Measurements from ENCODE around the gene BPIFA3. TPM values are rescaled to one million over a fixed set of nuclear protein-coding genes. Genes with fewer than 3 reads are reported as not detected.

The BPIFA3 gene
- total and polyA plus RNA-seq, 2 of the 13 experiments (the other 11 are each of a cell fraction or from before 2014, with no cell fraction given), result not detected

- TF ChIP-seq ZNF609 (CRISPR knock-in tag; IDR thresholded peaks at IDR 0.05; ENCODE audit: borderline replicate concordance) (0 out of 2 replicates have a peak, but pooled peaks have one; percentile 18), STAT6 (CRISPR knock-in tag; IDR thresholded peaks at IDR 0.05; ENCODE audit: borderline replicate concordance) (no peak), HDAC1 (CRISPR knock-in tag; IDR thresholded peaks at IDR 0.05) (0 out of 2 replicates have a peak, but pooled peaks have one; percentile 24), TEAD3 (CRISPR knock-in tag; optimal IDR thresholded peaks at IDR 0.05; ENCODE audit: borderline replicate concordance) (peak; percentile 80), RXRA (CRISPR knock-in tag; IDR thresholded peaks at IDR 0.05) (no peak), CENPX (CRISPR knock-in tag; IDR thresholded peaks at IDR 0.05) (no peak), NR2F2 (IDR thresholded peaks at IDR 0.05; ENCODE audit: borderline replicate concordance, low read depth) (peak; percentile 60), NR2F6 (IDR thresholded peaks at IDR 0.05) (peak; percentile 72), NR2F6 (CRISPR knock-in tag; IDR thresholded peaks at IDR 0.05) (peak; percentile 36; the same call in 1 of the 2 replicates), MEIS1 (CRISPR knock-in tag; IDR thresholded peaks at IDR 0.05; ENCODE audit: borderline replicate concordance) (no peak), MZF1 (CRISPR knock-in tag; IDR thresholded peaks at IDR 0.05; ENCODE audit: borderline replicate concordance) (0 out of 2 replicates have a peak, but pooled peaks have one; percentile 26), IKZF1 (IDR thresholded peaks at IDR 0.05) (no peak), ZNF331 (CRISPR knock-in tag; IDR thresholded peaks at IDR 0.05) (no peak), MAFF (IDR thresholded peaks at IDR 0.05; ENCODE audit: low read depth, low read length) (0 out of 2 replicates have a peak, but pooled peaks have one; percentile 3), HHEX (CRISPR knock-in tag; IDR thresholded peaks at IDR 0.05) (peak; percentile 51; the same call in 1 of the 2 replicates), HNF4G (IDR thresholded peaks at IDR 0.05; ENCODE audit: borderline replicate concordance, low read depth, low read length) (peak; percentile 24; the same call in 1 of the 2 replicates), HNF4G (CRISPR knock-in tag; IDR thresholded peaks at IDR 0.05; ENCODE audit: borderline replicate concordance, low read depth) (no peak), E2F5 (CRISPR knock-in tag; conservative IDR thresholded peaks at IDR 0.05) (no peak), HNF4A (CRISPR knock-in tag; IDR thresholded peaks at IDR 0.05) (peak; percentile 62), FOXA1 (IDR thresholded peaks at IDR 0.05) (no peak), FOXA1 (CRISPR knock-in tag; IDR thresholded peaks at IDR 0.05) (peak; percentile 66), ZBTB10 (CRISPR knock-in tag; IDR thresholded peaks at IDR 0.05; ENCODE audit: borderline replicate concordance) (peak; percentile 27; the same call in 1 of the 2 replicates)
Observed at GRCh38 chr20:33178726-33179125, 38.4 kb upstream of the BPIFA3 start (continued).

Data from HepG2 (cell line).